ENCODE data around the gene PADI1.

PADI1 gene

GRCh38 chr1:17198476-17199258, 6.3 kb upstream of the PADI1 start:
- DNase-seq (ENCODE audit: low spot score), result no peak

- no peak for DNase-seq (ENCODE audit: low spot score)
Observed at GRCh38 chr1:17199267-17200044, 5.5 kb upstream of the PADI1 start.

GRCh38 chr1:17200246-17200645, 4.7 kb upstream of the PADI1 start:
- no peak for DNase-seq (ENCODE audit: low spot score)

- DNase-seq (ENCODE audit: low spot score), result no peak
Observed at GRCh38 chr1:17200756-17201155, 4.2 kb upstream of the PADI1 start.

- DNase-seq (ENCODE audit: low spot score), result no peak
Observed at GRCh38 chr1:17201201-17202021, 3.5 kb upstream of the PADI1 start.

GRCh38 chr1:17205652-17206051, 724 bp downstream of the PADI1 start:
- no peak for DNase-seq (ENCODE audit: low spot score)

- DNase-seq (ENCODE audit: low spot score), result no peak
Observed at GRCh38 chr1:17206196-17206595, 1.3 kb downstream of the PADI1 start.

GRCh38 chr1:17207046-17207445, 2.1 kb downstream of the PADI1 start:
- DNase-seq (ENCODE audit: low spot score), result no peak

GRCh38 chr1:17207540-17207939, 2.6 kb downstream of the PADI1 start:
- DNase-seq (ENCODE audit: low spot score), result no peak

- peak; percentile 61 for DNase-seq (ENCODE audit: low spot score)
Observed at GRCh38 chr1:17207966-17208418, 3.1 kb downstream of the PADI1 start.

- DNase-seq (ENCODE audit: low spot score), result no peak
Observed at GRCh38 chr1:17208546-17208945, 3.6 kb downstream of the PADI1 start.

GRCh38 chr1:17209430-17209829, 4.5 kb downstream of the PADI1 start:
- no peak for DNase-seq (ENCODE audit: low spot score)

- no peak for DNase-seq (ENCODE audit: low spot score)
Observed at GRCh38 chr1:17210176-17210575, 5.2 kb downstream of the PADI1 start.

GRCh38 chr1:17211377-17211776, 6.4 kb downstream of the PADI1 start:
- DNase-seq (ENCODE audit: low spot score), result no peak

GRCh38 chr1:17212009-17212408, 7.1 kb downstream of the PADI1 start:
- DNase-seq (ENCODE audit: low spot score), result no peak

GRCh38 chr1:17212487-17213121, 7.7 kb downstream of the PADI1 start:
- DNase-seq (ENCODE audit: low spot score), result no peak

GRCh38 chr1:17213148-17213781, 8.3 kb downstream of the PADI1 start:
- no peak for DNase-seq (ENCODE audit: low spot score)

- DNase-seq (ENCODE audit: low spot score), result no peak
Observed at GRCh38 chr1:17213782-17214148, 8.8 kb downstream of the PADI1 start.

GRCh38 chr1:17214876-17215544, 10.1 kb downstream of the PADI1 start:
- DNase-seq (ENCODE audit: low spot score), result no peak

GRCh38 chr1:17215545-17215890, 10.6 kb downstream of the PADI1 start:
- no peak for DNase-seq (ENCODE audit: low spot score)

GRCh38 chr1:17216078-17216477, 11.2 kb downstream of the PADI1 start:
- DNase-seq (ENCODE audit: low spot score), result no peak

Data from RKO (cell line).